Right renal cortex interstitium (tissue), 3 donors: ENCODE results near the gene GPATCH3. TPM values are rescaled to one million over a fixed set of nuclear protein-coding genes. Genes with fewer than 3 reads are reported as not detected.
"Not testable (repeated sequence)": the region's sequence is repeated elsewhere in the genome, so short reads cannot be mapped to it uniquely, and the experiment has no call there.

Source experiments
- DNase-seq, 3 donors: peaks; one replicate each; pipeline ENCODE4 v3.0.0-alpha.2; 2013; ENCODE audit warnings: low read depth in 3 of 3, low spot score in 2 of 3
- polyA plus RNA-seq, 3 donors: library from polyadenylated mRNA; unstranded; fragments of 120-200 nt; gene quantifications; one replicate each; pipeline ENCODE4 v1.2.1, GENCODE V29; 2013; ENCODE audit not compliant: insufficient read length in 3 of 3

GPATCH3 gene
- polyA plus RNA-seq, 3 donors, result 14.1 to 15.5 (median 15.2) TPM

DNA sequence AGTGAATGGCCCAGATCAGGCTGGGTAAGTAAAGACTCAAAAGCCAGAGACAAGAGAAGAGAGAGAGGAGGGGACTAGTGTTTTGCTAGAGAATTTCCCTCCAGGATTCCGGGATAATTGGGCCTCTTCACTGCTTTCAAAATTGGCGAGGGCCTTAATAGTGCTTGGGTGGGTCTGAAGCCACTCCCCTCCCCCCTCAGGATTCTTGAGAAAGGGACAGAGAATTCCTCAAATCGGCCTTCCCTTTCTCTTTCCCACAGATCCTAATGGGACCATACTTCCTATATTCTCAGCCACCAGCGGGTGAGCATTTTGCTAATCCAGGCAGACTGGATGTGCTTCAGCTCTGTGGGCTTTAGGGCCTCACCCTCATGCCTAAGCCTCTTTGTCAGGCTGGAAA is 25.4 kb downstream of the GPATCH3 start:
- DNase-seq, result no peak

DNA sequence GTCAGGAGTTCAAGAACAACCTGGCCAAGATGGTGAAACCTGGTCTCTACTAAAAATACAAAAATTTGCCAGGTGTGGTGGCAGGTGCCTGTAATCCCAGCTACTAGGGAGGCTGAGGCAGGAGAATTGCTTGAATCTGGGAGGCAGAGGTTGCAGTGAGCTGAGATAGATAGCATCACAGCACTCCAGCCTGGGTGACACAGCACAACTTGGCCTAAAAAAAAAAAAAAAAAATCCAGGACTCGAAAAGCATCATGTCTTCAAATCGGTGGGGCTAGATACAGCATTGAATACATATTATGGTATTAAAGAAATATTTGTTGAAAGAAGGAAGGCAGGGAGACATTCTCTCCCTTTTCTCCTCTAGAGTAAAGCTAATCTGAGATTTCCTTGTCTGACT is 27.2 kb downstream of the GPATCH3 start:
- DNase-seq, result not testable (repeated sequence)

DNA sequence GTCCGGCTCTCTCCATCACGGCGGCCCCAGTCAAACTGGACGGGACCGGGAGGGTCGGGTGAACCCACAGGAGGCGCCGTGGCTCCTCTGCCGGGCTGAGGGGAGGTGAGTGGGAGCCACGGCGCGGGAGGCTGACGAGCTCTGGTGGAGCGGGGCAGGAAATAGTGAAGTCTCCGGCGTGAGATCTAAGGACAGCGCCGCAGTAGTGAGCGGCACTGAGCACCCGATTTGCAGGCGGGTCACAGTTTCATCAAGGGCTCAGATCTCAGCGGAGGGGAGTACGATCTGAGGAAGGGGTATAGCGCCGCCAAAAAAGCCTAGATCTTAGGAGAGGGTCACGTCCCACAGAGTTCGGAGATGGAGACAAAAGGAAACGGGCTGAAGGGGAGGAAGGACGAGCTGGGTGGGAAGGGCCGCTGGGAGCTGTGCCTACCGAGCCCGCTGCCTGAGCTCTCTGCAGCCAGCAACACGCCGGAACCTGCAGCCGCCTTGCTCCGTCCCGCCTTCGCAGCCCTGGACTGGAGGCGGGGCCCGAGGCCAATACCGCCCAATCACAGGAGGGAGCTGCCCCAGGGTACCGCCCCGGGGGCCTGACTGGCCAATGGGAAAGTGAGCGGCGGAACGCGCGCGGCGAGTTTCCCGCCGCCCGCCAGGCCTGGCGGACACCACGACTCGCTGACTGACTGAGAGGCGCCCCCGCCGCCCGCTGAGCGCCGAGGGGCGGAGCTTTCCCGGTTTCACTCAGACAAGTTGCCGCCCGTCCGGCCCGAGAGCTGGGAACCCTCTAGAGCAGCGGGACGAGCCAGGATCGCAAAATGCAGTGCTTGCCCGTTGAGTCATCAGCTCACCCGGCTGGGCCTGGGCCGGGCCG is 35.4 kb downstream of the GPATCH3 start:
- peak; percentile 85 to 94 (median 88) for DNase-seq

DNA sequence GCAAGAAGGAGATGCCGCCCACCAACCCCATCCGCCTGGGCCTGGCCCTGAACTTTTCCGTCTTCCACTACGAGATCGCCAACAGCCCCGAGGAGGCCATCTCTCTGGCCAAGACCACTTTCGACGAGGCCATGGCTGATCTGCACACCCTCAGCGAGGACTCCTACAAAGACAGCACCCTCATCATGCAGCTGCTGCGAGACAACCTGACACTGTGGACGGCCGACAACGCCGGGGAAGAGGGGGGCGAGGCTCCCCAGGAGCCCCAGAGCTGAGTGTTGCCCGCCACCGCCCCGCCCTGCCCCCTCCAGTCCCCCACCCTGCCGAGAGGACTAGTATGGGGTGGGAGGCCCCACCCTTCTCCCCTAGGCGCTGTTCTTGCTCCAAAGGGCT is 36.6 kb downstream of the GPATCH3 start:
- no peak for DNase-seq

DNA sequence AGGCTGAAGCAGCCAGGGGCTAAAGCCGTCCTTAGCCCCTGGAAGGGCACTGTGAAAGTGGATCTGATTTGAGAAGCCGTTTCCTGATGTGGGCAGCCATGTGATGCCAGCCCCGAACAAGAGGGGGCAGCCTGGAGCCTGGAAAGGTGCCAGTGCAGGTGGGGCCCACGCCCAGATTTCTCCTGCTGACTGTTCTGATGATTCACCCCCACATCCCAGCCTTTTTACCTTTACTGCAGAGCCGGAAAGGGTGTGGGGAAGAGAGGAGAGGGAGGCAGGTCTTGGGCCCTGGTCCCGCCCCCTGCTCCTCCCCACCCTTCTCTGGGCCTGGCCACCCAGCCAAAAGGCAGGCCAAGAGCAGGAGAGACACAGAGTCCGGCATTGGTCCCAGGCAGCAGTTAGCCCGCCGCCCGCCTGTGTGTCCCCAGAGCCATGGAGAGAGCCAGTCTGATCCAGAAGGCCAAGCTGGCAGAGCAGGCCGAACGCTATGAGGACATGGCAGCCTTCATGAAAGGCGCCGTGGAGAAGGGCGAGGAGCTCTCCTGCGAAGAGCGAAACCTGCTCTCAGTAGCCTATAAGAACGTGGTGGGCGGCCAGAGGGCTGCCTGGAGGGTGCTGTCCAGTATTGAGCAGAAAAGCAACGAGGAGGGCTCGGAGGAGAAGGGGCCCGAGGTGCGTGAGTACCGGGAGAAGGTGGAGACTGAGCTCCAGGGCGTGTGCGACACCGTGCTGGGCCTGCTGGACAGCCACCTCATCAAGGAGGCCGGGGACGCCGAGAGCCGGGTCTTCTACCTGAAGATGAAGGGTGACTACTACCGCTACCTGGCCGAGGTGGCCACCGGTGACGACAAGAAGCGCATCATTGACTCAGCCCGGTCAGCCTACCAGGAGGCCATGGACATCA is 37.2 kb downstream of the GPATCH3 start, which contains the start of gene SFN:
Gene SFN (plus strand): TSS at position 369 of the 904 bp plus-strand sequence. CDS start 64 bp downstream, at position 433.
- DNase-seq, result no peak

DNA sequence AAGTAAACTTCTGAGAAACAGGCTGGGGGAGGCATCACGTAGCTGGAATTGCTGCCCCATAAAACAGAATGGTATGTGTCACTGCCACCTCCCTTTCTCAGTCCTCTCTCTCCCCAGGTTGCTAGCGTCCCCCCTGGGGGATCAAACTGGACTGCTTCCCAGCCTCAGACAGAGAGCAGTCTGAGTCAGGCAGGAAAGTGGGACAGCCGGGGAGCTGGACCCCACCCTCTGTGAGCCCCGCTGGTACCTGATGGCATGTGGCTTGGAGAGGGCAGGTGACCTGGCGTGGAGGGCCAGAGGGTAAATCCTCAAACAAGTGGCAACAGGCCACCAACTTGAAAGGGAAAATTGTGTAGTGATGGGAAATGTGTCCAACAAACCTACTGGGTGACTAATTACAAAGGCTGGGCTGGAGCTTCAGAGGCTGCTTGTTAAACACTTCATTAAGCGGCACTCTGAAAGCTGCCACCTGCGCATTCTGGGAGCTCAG is 38.3 kb downstream of the GPATCH3 start:
- no peak for DNase-seq

DNA sequence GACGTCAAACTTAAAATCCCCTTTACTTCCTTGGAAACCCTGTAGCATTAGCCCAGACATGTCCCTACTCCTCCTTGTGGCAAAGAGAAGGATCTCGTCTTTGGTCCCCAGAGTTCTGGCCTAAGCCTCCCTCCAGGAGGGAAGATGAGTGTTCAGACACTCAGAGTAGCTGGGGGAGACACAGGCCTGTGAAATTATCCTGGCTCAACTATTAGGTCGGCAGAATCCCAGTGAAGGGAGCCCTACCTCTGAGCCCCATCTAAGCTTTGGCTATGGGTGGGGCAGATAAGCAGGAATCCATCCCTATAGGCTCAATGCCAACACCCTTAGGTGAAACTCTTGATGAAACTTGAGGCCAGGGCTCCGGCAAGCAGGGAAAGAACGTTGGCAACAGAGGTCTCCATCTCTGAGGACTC is 39.0 kb downstream of the GPATCH3 start:
- DNase-seq, result no peak

DNA sequence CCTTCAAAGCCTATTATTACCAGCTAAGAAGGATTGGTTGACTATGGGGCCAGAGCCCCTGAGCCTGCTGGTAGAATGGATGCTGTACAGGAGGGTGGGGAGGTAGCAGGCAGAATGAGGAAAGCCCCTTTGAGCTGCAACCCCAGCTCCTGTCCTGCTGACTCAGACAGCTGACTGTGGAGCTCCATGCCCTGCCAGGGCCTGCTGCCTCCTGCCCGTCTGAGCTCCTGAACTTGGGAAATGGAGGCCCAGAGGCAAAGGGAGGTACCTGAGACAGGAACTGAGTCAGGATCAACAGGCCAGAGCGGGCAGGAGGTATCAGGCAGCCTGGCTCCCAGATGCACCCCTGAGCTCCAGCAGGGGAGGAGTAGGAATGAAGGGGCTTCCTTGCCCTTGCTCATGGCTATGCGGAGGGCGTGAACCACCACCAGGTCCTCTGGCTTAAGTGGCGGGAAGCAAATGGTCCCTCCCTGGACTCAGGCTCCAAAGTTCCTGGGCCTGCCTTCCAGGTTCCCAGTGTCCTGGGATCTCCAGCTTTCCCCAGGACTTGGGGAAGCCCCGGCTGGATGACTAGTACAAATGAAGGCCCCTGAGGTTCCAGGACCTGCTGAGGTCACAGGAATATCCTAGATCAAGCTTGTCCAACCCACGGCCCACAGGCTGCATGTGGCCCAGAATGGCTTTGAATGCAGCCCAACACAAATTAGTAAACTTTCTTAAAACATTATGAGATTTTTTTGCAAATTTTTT is 41.2 kb downstream of the GPATCH3 start:
- DNase-seq, result no peak

DNA sequence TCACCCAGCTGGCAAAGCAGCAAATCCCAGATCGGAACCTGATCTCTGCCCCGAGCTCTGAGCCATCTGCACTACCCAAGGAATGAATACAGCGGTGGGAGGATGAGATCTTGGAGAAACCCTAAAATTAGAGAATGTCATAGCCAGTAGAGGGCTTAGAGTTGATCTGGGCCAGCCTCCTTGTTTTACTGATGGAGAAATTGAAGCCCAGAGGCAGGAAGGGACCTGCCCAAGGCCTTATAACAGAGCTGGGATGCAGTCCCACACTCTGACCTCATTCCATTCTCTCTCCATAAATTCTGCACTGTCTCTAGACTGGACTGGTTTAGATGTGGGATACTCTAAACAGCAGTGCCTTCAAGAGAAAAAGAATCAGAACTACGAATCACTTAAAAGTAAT is 42.1 kb downstream of the GPATCH3 start:
- no peak for DNase-seq

DNA sequence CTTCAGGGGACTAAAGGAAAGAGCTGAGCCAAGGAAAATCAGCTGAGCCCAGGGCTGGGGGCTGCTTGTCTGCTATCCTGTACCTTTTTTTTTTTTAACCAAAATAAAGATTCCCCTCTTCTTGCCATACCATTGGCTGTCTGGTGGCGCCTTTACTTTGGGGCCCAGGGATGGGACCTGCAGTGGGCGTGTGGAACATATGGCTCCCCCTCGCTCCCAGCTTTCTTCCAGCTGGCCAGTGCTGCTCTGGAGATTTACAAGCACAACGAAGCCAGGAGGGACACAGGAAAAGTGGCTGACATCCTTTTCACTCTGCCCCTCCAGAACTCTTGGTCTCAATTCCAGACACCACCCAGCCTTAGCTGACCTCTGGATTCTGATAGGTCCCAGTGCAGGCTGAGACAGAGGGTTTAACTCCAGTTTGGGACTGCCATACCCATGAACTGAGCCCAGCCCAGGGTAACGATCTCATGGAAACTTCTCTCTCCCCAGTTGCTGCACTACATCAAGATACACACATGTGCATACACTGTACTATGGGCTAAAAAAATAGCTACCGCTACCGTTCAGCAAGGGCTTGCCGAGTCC is 42.7 kb downstream of the GPATCH3 start:
- no peak for DNase-seq

DNA sequence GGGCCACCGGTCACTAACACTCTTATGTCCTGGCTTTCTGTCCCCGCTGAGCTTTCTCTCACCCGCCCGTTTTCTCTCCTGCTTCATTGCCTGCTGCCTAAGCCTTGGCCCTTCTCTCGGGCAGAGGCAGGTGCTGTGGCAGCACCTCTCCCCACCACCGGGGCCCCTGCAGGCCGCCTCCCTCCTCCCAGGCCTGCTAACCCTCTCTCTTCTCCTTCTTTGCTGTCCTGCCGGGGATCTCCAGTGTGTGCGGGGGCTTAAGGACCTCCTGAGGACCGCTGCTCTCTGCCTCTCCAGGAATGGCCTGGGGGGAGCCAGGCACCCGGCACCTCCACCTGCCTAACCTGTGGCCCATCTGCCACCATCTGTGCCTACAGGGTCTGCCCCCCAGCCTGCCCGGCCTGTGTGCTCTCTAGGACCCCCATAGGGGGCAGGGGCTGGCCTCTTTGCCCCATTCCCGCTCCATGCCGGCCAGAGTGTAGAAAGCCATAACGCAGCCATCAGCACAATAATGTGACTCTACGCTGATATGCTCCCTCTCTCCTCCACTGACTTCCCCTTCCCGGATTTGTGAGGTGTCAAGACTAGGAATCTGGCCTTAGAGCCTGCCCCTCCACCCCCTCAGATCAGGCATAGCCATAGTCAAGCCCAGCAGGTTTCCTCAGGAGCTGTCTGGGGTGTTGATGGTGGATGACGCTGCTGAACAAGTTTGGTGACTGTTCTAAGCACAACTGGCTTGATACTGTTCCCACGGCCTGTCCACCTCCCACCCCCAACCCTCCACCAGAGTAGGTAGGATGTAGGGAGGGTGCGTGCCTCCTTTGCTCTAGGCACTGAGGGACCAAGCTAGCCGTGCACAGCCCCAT is 43.4 kb downstream of the GPATCH3 start:
- no peak for DNase-seq

DNA sequence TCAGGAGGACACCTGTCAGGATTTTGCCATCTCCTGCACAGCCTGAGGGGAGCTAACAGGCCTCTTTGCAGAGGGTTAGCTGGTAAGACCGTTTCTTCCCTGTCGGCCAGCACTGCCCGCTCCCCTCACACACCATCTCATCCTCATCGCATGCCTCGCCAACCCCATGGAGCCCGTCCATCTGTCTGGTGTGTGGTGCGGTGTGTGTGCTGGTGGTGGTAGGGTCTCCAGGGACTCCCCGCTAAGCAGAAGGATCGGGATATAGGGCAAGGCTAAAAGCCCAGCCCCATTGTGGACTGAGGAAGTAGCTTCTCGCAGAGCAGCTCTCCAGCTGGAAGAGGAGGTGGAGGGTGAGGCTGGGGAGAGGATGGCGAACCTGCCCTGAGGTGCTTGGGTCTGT is 44.1 kb downstream of the GPATCH3 start:
- no peak for DNase-seq

DNA sequence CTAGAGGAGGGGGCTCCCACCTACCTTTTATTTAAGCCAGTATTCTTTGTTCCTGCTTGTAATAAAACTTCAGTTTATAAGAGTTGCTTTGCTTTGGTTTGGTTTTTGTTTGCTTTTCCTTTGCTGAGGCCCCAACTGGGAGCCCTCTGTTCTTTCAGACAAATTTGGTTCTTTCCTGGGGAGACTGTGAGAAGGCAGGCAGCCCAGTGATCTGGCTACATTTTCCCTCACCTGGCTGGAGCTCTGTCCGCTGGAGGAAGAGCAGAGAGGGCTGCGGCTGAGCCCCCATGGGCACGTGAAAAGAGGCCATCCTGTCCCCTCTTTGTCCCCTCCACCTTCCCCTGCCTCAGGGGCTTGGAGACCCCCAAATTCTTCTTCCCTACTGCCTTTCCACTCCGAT is 44.6 kb downstream of the GPATCH3 start:
- DNase-seq, result no peak

DNA sequence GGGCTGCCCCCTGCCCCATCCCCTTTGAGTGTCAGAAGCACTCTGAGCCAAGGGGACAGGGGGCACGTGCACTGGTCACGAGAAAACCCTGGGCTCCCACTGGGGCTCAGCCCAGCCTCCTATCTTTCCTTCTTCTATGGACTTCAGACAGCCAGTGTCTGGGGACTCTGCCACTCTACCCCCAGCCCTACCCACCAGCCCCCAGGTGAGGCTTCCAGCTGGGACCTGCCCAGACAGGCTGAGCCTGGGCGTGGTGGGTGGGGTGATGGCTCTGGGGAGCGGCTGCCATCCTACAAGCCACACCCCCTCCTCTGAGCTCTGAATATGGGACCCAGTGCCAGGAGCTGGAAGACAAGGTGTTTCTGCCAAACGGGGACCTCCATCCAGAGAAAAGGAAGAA is 45.4 kb downstream of the GPATCH3 start:
- DNase-seq, result no peak

DNA sequence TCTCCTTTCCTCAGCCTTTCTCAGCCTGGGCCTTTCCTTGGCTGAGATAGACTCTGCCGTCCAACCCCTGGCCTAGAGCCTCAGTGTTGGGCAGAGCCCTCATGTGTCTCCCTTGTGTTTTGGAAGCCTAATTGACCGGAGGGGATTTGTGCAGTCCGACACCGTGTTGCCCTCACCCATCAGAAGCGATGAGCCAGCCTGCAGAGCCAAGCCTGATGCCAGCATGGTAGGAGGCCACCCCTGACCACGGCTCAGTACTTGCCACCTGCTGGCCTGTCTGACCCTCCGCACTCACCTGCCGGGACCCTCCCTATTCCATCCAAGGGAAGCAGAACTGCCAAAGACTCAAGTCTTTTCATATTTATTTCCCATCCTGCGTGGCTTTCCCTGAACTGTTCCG is 46.7 kb downstream of the GPATCH3 start:
- no peak for DNase-seq

DNA sequence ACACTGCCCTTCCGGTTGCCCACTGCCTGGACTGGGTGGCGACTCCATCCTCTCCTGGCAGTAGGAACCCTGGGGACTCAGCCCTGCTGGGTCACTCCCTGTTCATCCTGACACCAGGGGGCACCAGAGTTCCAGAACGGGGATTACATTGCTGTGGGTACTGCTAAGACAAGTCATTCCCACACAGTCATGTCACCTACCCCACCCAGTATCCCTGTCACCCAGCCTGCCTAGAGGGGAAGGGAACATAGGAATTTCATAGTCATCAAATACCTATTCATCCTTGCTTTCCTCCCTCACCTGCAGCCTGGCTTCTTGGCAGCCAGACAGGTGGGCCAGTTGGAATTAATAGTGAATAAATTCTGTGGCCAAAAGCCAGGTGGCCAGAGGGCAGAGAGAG is 47.1 kb downstream of the GPATCH3 start:
- peak in 2 of 3 donors; percentile 40 to 63 for DNase-seq

DNA sequence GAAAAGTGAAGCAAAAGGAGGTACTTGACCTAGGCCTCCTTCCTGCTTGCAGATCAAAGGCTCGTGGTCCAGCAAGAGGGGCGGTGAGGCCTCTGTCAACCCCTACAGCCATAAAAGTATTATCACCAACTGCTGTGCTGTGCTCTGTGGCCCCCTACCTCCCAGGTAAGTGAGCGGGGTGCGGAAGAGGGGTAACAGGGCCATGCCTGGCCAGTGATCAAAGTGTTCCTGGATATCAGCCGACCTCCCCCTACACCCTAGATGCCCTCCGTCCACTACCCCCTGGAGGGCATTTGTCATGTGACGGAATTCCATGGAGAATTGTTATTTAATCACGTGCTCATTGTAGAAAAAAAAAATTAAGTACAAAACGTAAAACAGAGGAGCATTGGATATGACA is 47.6 kb downstream of the GPATCH3 start:
- no peak for DNase-seq

DNA sequence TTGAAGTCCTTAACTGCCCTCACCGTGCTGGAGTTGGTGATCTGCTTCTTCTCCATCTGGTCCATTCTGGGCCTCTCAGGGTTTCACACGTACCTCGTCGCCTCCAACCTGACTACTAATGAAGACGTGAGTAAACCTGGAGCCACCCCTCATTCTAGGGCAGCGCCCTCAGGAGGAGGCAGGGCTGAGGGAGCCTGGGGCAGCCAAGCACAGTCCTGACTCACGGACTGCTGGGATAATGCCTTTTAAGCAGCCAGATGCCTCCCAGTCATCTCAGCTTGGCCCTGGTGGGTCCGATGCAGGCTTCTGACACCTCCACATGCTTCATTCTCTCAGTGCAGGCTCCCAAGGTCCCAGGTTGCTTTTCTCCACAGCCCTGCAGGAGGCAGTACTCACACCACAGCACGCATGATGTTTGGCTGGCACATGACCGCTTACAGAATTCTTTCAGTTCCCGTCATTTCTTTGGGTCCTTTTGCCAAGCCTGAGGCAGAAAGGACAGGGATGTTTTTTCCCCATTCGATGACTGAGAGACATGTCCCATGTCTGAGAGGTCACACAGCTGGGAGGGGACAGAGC is 49.1 kb downstream of the GPATCH3 start:
- DNase-seq, result no peak
